OCI-LY3 (cell line): ENCODE data around the gene PCDHA8.

Source experiments
- CTCF ChIP-seq: fragments of 200-600, 300-600 bp; sonication (generic); IDR thresholded peaks from 2 replicates; pipeline ENCODE4 v1.5.1; 2014; ENCODE audit warnings: antibody characterized with exemption, low read length, low read depth
- EZH2phosphoT487 ChIP-seq: fragments of 200-600 bp; shearing (Covaris generic); IDR thresholded peaks from 2 replicates; pipeline ENCODE4 v1.6.1; 2018; ENCODE audit warnings: antibody characterized with exemption, mixed run types, low read depth

GRCh38 chr5:140801494-140801841, 39.5 kb upstream of the PCDHA8 start:
- TF ChIP-seq CTCF (no peak), EZH2phosphoT487 (no peak)
